KOPT-K1 (cell line): ENCODE data around the gene MAP4K4.

ENCODE experiments used
- H3K27ac ChIP-seq: fragments of 200-600 bp; sonication (generic); 2 replicates; pipeline ENCODE4 v1.5.1; 2016; ENCODE audit warnings: antibody characterized with exemption, mild to moderate bottlenecking, low read depth, low read length; ENCODE audit not compliant: poor library complexity, severe bottlenecking
- H3K36me3 ChIP-seq: fragments of 200-600 bp; sonication (generic); 2 replicates; pipeline ENCODE4 v1.5.1; 2017; ENCODE audit warnings: antibody characterized with exemption, mild to moderate bottlenecking, low read length, moderate library complexity; ENCODE audit not compliant: insufficient read depth
- H3K9me3 ChIP-seq: fragments of 200-600 bp; sonication (generic); 2 replicates; pipeline ENCODE4 v1.5.1; 2017; ENCODE audit warnings: antibody characterized with exemption, low read length, mild to moderate bottlenecking; ENCODE audit not compliant: insufficient read depth, poor library complexity, severe bottlenecking

MAP4K4 gene

GRCh38 chr2:101788565-101788964, 91.1 kb downstream of the MAP4K4 start:
- Histone ChIP-seq H3K9me3 (no peaks in the 10 kb centered on the region), H3K36me3 (peaks cover 6% of the 10 kb centered on the region; the same call in 1 of the 2 replicates), H3K27ac (no peak overlapping the region)

- no peak overlapping the region for H3K27ac ChIP-seq
- H3K9me3 ChIP-seq = no peaks in the 10 kb centered on the region
- peaks cover 6% of the 10 kb centered on the region; the same call in 1 of the 2 replicates for H3K36me3 ChIP-seq
Observed at GRCh38 chr2:101788995-101789970, 91.8 kb downstream of the MAP4K4 start.

- Histone ChIP-seq H3K36me3 (peaks cover 6% of the 10 kb centered on the region; the same call in 1 of the 2 replicates), H3K9me3 (no peaks in the 10 kb centered on the region), H3K27ac (no peak overlapping the region)
Observed at GRCh38 chr2:101790416-101790815, 92.9 kb downstream of the MAP4K4 start.

GRCh38 chr2:101790857-101791256, 93.3 kb downstream of the MAP4K4 start:
- Histone ChIP-seq H3K36me3 (peaks cover 6% of the 10 kb centered on the region; the same call in 1 of the 2 replicates), H3K27ac (no peak overlapping the region), H3K9me3 (no peaks in the 10 kb centered on the region)

- Histone ChIP-seq H3K27ac (no peak overlapping the region), H3K9me3 (no peaks in the 10 kb centered on the region), H3K36me3 (peaks cover 6% of the 10 kb centered on the region; the same call in 1 of the 2 replicates)
Observed at GRCh38 chr2:101792208-101792607, 94.7 kb downstream of the MAP4K4 start.

GRCh38 chr2:101793277-101793969, 95.9 kb downstream of the MAP4K4 start:
- Histone ChIP-seq H3K9me3 (no peaks in the 10 kb centered on the region), H3K36me3 (peaks cover 6% of the 10 kb centered on the region; the same call in 1 of the 2 replicates), H3K27ac (no peak overlapping the region)

- H3K36me3 ChIP-seq = peaks cover 6% of the 10 kb centered on the region; the same call in 1 of the 2 replicates
- no peaks in the 10 kb centered on the region for H3K9me3 ChIP-seq
- no peak overlapping the region for H3K27ac ChIP-seq
Observed at GRCh38 chr2:101794141-101794540, 96.6 kb downstream of the MAP4K4 start.

- Histone ChIP-seq H3K27ac (no peak overlapping the region), H3K9me3 (no peaks in the 10 kb centered on the region), H3K36me3 (peaks cover 6% of the 10 kb centered on the region; the same call in 1 of the 2 replicates)
Observed at GRCh38 chr2:101795033-101795432, 97.5 kb downstream of the MAP4K4 start.

- Histone ChIP-seq H3K36me3 (no peaks in the 10 kb centered on the region), H3K9me3 (no peaks in the 10 kb centered on the region), H3K27ac (no peak overlapping the region)
Observed at GRCh38 chr2:101796825-101797600, 99.5 kb downstream of the MAP4K4 start.

- Histone ChIP-seq H3K27ac (no peak overlapping the region), H3K36me3 (no peaks in the 10 kb centered on the region), H3K9me3 (no peaks in the 10 kb centered on the region)
Observed at GRCh38 chr2:101801496-101801895, 104.0 kb downstream of the MAP4K4 start.

- no peaks in the 10 kb centered on the region for H3K36me3 ChIP-seq
- H3K9me3 ChIP-seq = no peaks in the 10 kb centered on the region
- no peak overlapping the region for H3K27ac ChIP-seq
Observed at GRCh38 chr2:101802329-101802728, 104.8 kb downstream of the MAP4K4 start.

- no peak overlapping the region for H3K27ac ChIP-seq
- no peaks in the 10 kb centered on the region for H3K9me3 ChIP-seq
- no peaks in the 10 kb centered on the region for H3K36me3 ChIP-seq
Observed at GRCh38 chr2:101803128-101803527, 105.6 kb downstream of the MAP4K4 start.

- Histone ChIP-seq H3K27ac (no peak overlapping the region), H3K36me3 (no peaks in the 10 kb centered on the region), H3K9me3 (no peaks in the 10 kb centered on the region)
Observed at GRCh38 chr2:101803945-101804696, 106.6 kb downstream of the MAP4K4 start.
